H9 (cell line): ENCODE measurements around the gene TMEM38A. TPM values are rescaled to one million over a fixed set of nuclear protein-coding genes. Genes with fewer than 3 reads are reported as not detected.
"Not testable (repeated sequence)": the region's sequence is repeated elsewhere in the genome, so short reads cannot be mapped to it uniquely, and the experiment has no call there.

ENCODE experiments used
- DNase-seq: peaks from one replicate; pipeline ENCODE4 v3.0.0-alpha.2; 2017
- H2AFZ ChIP-seq: one replicate; pipeline ENCODE4 v1.6.1; 2013; ENCODE audit warnings: mild to moderate bottlenecking, low read length, control low read depth, moderate library complexity
- H2AK5ac ChIP-seq: 2 replicates; pipeline ENCODE4 v1.6.1; 2013; ENCODE audit warnings: low read length, control low read depth, mixed read lengths; ENCODE audit not compliant: insufficient read length
- H2BK120ac ChIP-seq: one replicate; pipeline ENCODE4 v1.6.1; 2013; ENCODE audit warnings: low read depth, mild to moderate bottlenecking, low read length, control low read depth, inconsistent platforms; ENCODE audit not compliant: poor library complexity, severe bottlenecking
- H2BK12ac ChIP-seq: 2 replicates; pipeline ENCODE4 v1.6.1; 2013; ENCODE audit warnings: low read length, control low read depth, mixed read lengths, low read depth; ENCODE audit not compliant: insufficient read length
- H2BK15ac ChIP-seq: 2 replicates; pipeline ENCODE4 v1.6.1; 2013; ENCODE audit warnings: low read depth, low read length, control low read depth
- H2BK20ac ChIP-seq: one replicate; pipeline ENCODE4 v1.6.1; 2013; ENCODE audit warnings: low read depth, mild to moderate bottlenecking, low read length, control low read depth, inconsistent platforms; ENCODE audit not compliant: poor library complexity, severe bottlenecking
- H2BK5ac ChIP-seq: 2 replicates; pipeline ENCODE4 v1.6.1; 2013; ENCODE audit warnings: low read length, control low read depth, mixed read lengths; ENCODE audit not compliant: insufficient read length
- H3K14ac ChIP-seq: 2 replicates; pipeline ENCODE4 v1.6.1; 2013; ENCODE audit warnings: low read length, control low read depth; ENCODE audit not compliant: insufficient read depth
- H3K18ac ChIP-seq: 2 replicates; pipeline ENCODE4 v1.6.1; 2013; ENCODE audit warnings: low read depth, mild to moderate bottlenecking, mixed read lengths, low read length, control low read depth; ENCODE audit not compliant: insufficient read length
- H3K23ac ChIP-seq: 2 replicates; pipeline ENCODE4 v1.6.1; 2013; ENCODE audit warnings: low read length, control low read depth, mixed read lengths, low read depth; ENCODE audit not compliant: insufficient read length
- H3K23me2 ChIP-seq: 2 replicates; pipeline ENCODE4 v1.6.1; 2013; ENCODE audit warnings: low read depth, mild to moderate bottlenecking, mixed read lengths, low read length, control low read depth; ENCODE audit not compliant: insufficient read length, poor library complexity, severe bottlenecking
- H3K27ac ChIP-seq: 2 replicates; pipeline ENCODE4 v1.5.1; 2013; ENCODE audit warnings: low read length, control low read depth, mixed read lengths, low read depth; ENCODE audit not compliant: insufficient read length
- H3K27me3 ChIP-seq: 2 replicates; pipeline ENCODE4 v1.6.1; 2013; ENCODE audit warnings: low read length, control low read depth, inconsistent platforms; ENCODE audit not compliant: insufficient read depth
- H3K4ac ChIP-seq: 2 replicates; pipeline ENCODE4 v1.6.1; 2013; ENCODE audit warnings: low read depth, mild to moderate bottlenecking, control low read depth, inconsistent platforms, low read length, moderate library complexity
- H3K4me1 ChIP-seq: 2 replicates; pipeline ENCODE4 v1.6.1; 2013; ENCODE audit warnings: low read length, control low read depth, inconsistent platforms; ENCODE audit not compliant: insufficient read depth
- H3K4me2 ChIP-seq: 2 replicates; pipeline ENCODE4 v1.6.1; 2013; ENCODE audit warnings: low read length, control low read depth, mixed read lengths; ENCODE audit not compliant: insufficient read length, insufficient read depth
- H3K56ac ChIP-seq: 2 replicates; pipeline ENCODE4 v1.6.1; 2013; ENCODE audit warnings: low read depth, mild to moderate bottlenecking, mixed read lengths, low read length, control low read depth; ENCODE audit not compliant: insufficient read length
- H3K79me1 ChIP-seq: 2 replicates; pipeline ENCODE4 v1.6.1; 2013; ENCODE audit warnings: low read depth, mild to moderate bottlenecking, moderate library complexity, low read length, control low read depth, inconsistent platforms; ENCODE audit not compliant: insufficient read depth, poor library complexity, severe bottlenecking
- H3K79me2 ChIP-seq: 2 replicates; pipeline ENCODE4 v1.6.1; 2013; ENCODE audit warnings: low read length, control low read depth, inconsistent platforms; ENCODE audit not compliant: insufficient read depth
- H3K9ac ChIP-seq: 2 replicates; pipeline ENCODE4 v1.6.1; 2013; ENCODE audit warnings: low read length, control low read depth, mixed read lengths; ENCODE audit not compliant: insufficient read length; ENCODE audit errors: extremely low read depth
- H3K9me3 ChIP-seq: one replicate; pipeline ENCODE4 v1.6.1; 2013; ENCODE audit warnings: low read depth, low read length, inconsistent platforms; ENCODE audit not compliant: control insufficient read depth
- H3T11ph ChIP-seq: one replicate; pipeline ENCODE4 v1.6.1; 2013; ENCODE audit warnings: mild to moderate bottlenecking, low read length, control low read depth, inconsistent platforms
- H4K20me1 ChIP-seq: one replicate; pipeline ENCODE4 v1.6.1; 2013; ENCODE audit not compliant: control insufficient read depth, insufficient read length, insufficient read depth
- H4K5ac ChIP-seq: 2 replicates; pipeline ENCODE4 v1.6.1; 2013; ENCODE audit warnings: low read depth, mild to moderate bottlenecking, mixed read lengths, low read length, control low read depth; ENCODE audit not compliant: insufficient read length
- H4K8ac ChIP-seq: replicated peaks from 2 replicates; pipeline ENCODE4 v1.6.1; 2013; ENCODE audit warnings: low read length, control low read depth, mixed read lengths, low read depth; ENCODE audit not compliant: insufficient read length
- H4K91ac ChIP-seq: 2 replicates; pipeline ENCODE4 v1.6.1; 2013; ENCODE audit warnings: low read depth, mild to moderate bottlenecking, moderate library complexity, mixed read lengths, low read length, control low read depth; ENCODE audit not compliant: insufficient read length
- H3K27ac Mint-ChIP-seq, 3 experiments: 2 replicates in 2 of 3; 3 replicates in 1 of 3; pipeline ENCODE4 v1.8.0; 2020 to 2021; ENCODE audit warnings: mixed read lengths in 3 of 3, mild to moderate bottlenecking in 1 of 3, moderate library complexity in 1 of 3
- H3K27me3 Mint-ChIP-seq: 2 replicates; pipeline ENCODE4 v1.8.0; 2021; ENCODE audit warnings: low read depth, mild to moderate bottlenecking, moderate library complexity, mixed read lengths
- H3K36me3 Mint-ChIP-seq, 3 experiments: 2 replicates in 2 of 3; 3 replicates in 1 of 3; pipeline ENCODE4 v1.8.0; 2020 to 2021; ENCODE audit warnings: low read depth in 3 of 3, mixed read lengths in 3 of 3; ENCODE audit not compliant: insufficient read depth in 1 of 3
- H3K4me1 Mint-ChIP-seq, 2 experiments: 2 replicates each; pipeline ENCODE4 v1.8.0; 2020; ENCODE audit warnings: mixed read lengths in 2 of 2
- H3K4me3 Mint-ChIP-seq, 2 experiments: 2 replicates in 1 of 2; 3 replicates in 1 of 2; pipeline ENCODE4 v1.8.0; 2020 to 2021; ENCODE audit warnings: mild to moderate bottlenecking in 2 of 2, mixed read lengths in 2 of 2, moderate library complexity in 1 of 2
- H3K9me3 Mint-ChIP-seq, 2 experiments: 2 replicates in 1 of 2; 3 replicates in 1 of 2; pipeline ENCODE4 v1.8.0; 2020; ENCODE audit warnings: mild to moderate bottlenecking in 2 of 2, mixed read lengths in 2 of 2, moderate library complexity in 1 of 2
- WGBS: extraction: QIAGEN DNeasy Blood & Tissue Kit; methylation state at CpG from one replicate; pipeline ENCODE4 v1.1.7; 2013; ENCODE audit warnings: missing lambda C conversion rate, low lambda C conversion rate, mixed read lengths; ENCODE audit not compliant: insufficient read length; ENCODE audit errors: extremely low coverage; 5-methylcytosine and 5-hydroxymethylcytosine counted together
- total RNA-seq: library from RNA; stranded (reverse); gene quantifications from 2 replicates; pipeline ENCODE4 v1.2.1, GENCODE V29; 2021
- TF ChIP-seq, protein P1 (sequence below): fragments of 200-600 bp; sonication (generic); conservative IDR thresholded peaks from 3 replicates; pipeline ENCODE4 v1.8.0; 2021; ENCODE audit warnings: antibody characterized with exemption, mild to moderate bottlenecking

Gene TMEM38A
- total RNA-seq, 1 experiment from 2014 or later = 7.4 TPM

DNA sequence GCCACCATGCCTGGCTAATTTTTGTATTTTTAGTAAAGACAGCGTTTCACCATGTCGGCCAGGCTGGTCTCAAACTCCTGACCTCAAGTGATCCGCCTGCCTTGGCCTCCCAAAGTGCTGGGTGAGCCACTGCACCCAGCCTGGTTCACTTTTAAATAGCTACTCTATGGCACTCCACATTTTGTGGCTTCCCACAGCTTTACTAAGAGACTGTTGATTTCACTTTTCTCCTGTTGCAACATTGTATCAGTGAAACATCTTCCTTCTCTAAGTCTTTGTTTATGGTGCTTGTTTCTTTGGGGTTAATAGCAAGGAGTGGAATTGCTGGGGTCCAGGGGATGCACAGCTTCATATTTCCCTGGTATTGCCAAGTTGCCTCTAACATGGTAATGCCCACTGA is 12.3 kb downstream of the TMEM38A start:
- no peak overlapping the region for H3K14ac ChIP-seq
- Mint-ChIP-seq H3K36me3 (no peaks in the 10 kb centered on the region; a peak in 2 of 7 replicates), H3K27me3 (no peaks in the 10 kb centered on the region), H3K9me3 (no peaks in the 10 kb centered on the region), H3K27ac (no peak overlapping the region), H3K4me1 (peaks cover 5 to 7% of the 10 kb centered on the region in 2 experiments; a peak in 2 of 4 replicates), H3K4me3 (no peak overlapping the region)
- no peak overlapping the region for H3K27ac ChIP-seq
- H4K91ac ChIP-seq = no peak overlapping the region
- H3T11ph ChIP-seq = no peak overlapping the region
- no peak for DNase-seq
- TF ChIP-seq, protein P1, sequence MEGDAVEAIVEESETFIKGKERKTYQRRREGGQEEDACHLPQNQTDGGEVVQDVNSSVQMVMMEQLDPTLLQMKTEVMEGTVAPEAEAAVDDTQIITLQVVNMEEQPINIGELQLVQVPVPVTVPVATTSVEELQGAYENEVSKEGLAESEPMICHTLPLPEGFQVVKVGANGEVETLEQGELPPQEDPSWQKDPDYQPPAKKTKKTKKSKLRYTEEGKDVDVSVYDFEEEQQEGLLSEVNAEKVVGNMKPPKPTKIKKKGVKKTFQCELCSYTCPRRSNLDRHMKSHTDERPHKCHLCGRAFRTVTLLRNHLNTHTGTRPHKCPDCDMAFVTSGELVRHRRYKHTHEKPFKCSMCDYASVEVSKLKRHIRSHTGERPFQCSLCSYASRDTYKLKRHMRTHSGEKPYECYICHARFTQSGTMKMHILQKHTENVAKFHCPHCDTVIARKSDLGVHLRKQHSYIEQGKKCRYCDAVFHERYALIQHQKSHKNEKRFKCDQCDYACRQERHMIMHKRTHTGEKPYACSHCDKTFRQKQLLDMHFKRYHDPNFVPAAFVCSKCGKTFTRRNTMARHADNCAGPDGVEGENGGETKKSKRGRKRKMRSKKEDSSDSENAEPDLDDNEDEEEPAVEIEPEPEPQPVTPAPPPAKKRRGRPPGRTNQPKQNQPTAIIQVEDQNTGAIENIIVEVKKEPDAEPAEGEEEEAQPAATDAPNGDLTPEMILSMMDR = no peak
- H2AK5ac ChIP-seq = no peak overlapping the region
- H3K4ac ChIP-seq = no peak overlapping the region
- no peak overlapping the region for H2BK15ac ChIP-seq
- no peak overlapping the region for H3K4me2 ChIP-seq
- H4K5ac ChIP-seq = no peak overlapping the region
- no peak overlapping the region for H3K56ac ChIP-seq
- H4K8ac ChIP-seq = no peak overlapping the region
- no peak overlapping the region for H2BK120ac ChIP-seq
- H3K9me3 ChIP-seq = no peaks in the 10 kb centered on the region
- no peak overlapping the region for H3K18ac ChIP-seq
- H3K27me3 ChIP-seq = no peaks in the 10 kb centered on the region
- no CpG with 5 or more reads among the region's 3 CpGs for WGBS
- H3K79me1 ChIP-seq = no peaks in the 10 kb centered on the region
- H4K20me1 ChIP-seq = no peaks in the 10 kb centered on the region
- no peaks in the 10 kb centered on the region for H3K4me1 ChIP-seq
- no peak overlapping the region for H2BK12ac ChIP-seq
- no peaks in the 10 kb centered on the region for H3K79me2 ChIP-seq
- H2BK20ac ChIP-seq = no peak overlapping the region
- no peaks in the 10 kb centered on the region for H3K23me2 ChIP-seq
- no peak overlapping the region for H3K9ac ChIP-seq
- no peak overlapping the region for H2BK5ac ChIP-seq
- no peak overlapping the region for H2AFZ ChIP-seq
- no peak overlapping the region for H3K23ac ChIP-seq

DNA sequence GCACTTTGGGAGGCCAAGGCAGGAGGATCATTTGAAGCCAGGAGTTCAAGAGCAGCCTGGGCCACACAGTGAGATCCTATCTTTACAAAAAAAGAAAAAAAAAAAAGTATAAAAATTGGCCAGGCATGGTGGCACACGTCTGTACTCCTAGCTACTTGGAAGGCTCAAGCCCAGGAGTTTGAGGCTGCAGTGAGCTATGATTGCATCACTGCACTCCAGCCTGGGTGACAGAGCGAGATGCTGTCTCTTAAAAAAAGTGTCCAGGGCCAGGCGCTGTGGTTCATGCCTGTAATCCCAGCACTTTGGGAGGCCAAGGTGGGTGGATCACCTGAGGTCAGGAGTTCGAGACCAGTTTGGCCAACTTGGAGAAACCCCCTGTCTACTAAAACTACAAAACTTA is 12.9 kb downstream of the TMEM38A start:
- H4K20me1 ChIP-seq, H3K9ac ChIP-seq, H3K79me1 ChIP-seq, H3K79me2 ChIP-seq, H2BK120ac ChIP-seq, H2BK12ac ChIP-seq, H3K27me3 ChIP-seq, H2BK5ac ChIP-seq, H2BK15ac ChIP-seq, H3K4me3 Mint-ChIP-seq, H3K23ac ChIP-seq, H3K56ac ChIP-seq, H2AK5ac ChIP-seq, H3K18ac ChIP-seq, H3K27me3 Mint-ChIP-seq, H4K8ac ChIP-seq, H2BK20ac ChIP-seq, H4K5ac ChIP-seq, H3K4ac ChIP-seq, H3K9me3 ChIP-seq, H4K91ac ChIP-seq, H3T11ph ChIP-seq, H3K4me1 ChIP-seq, H3K4me2 ChIP-seq, H2AFZ ChIP-seq, DNase-seq, H3K9me3 Mint-ChIP-seq, H3K23me2 ChIP-seq, H3K36me3 Mint-ChIP-seq, H3K4me1 Mint-ChIP-seq, H3K14ac ChIP-seq, H3K27ac ChIP-seq: not testable (repeated sequence)
- H3K27ac Mint-ChIP-seq = peak overlapping the region in 1 of 3 experiments; percentile 59; a peak in 1 of 7 replicates
- WGBS = no CpG with 5 or more reads among the region's 4 CpGs
